GM12891 (cell line): Measurements from ENCODE around the gene DYNC1I1.

Experiments
- PAX5 ChIP-seq: IDR thresholded peaks from 2 replicates; pipeline ENCODE4 v1.6.1; 2011; ENCODE audit warnings: low read length, moderate library complexity, mild to moderate bottlenecking; ENCODE audit not compliant: insufficient read depth, severe bottlenecking
- POLR2A ChIP-seq: IDR thresholded peaks from 2 replicates; pipeline ENCODE4 v1.6.1; 2011; ENCODE audit warnings: low read depth, low read length, control low read depth
- POLR2AphosphoS5 ChIP-seq: IDR thresholded peaks from 2 replicates; pipeline ENCODE4 v1.6.1; 2011; ENCODE audit warnings: low read depth, low read length, control low read depth
- SPI1 ChIP-seq: IDR thresholded peaks from 2 replicates; pipeline ENCODE4 v1.6.1; 2011; ENCODE audit warnings: low read depth, low read length, control low read depth
- TAF1 ChIP-seq: IDR thresholded peaks from 2 replicates; pipeline ENCODE4 v1.6.1; 2011; ENCODE audit warnings: low read depth, low read length, control low read depth

DNA sequence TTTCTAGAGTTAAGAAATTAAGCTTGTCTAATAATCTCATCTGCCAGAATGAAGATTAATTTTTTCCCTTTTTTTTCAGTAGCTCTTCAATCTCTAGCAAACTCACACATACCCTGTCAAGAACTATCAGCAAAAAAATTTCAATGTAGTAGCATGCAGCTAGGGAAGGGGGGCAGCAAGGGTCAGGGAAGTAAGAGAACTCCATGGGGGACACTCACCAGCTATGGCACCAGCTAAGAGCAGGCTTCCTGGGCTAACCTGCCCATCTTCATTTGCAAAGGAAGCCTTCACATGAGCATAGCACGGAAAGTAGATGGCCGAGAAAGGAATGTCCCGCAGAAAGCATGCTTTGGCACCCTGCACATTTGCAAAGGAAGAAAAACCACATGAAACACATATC, 359.2 kb downstream of the DYNC1I1 start:
- TF ChIP-seq POLR2A: no peak
- no peak for TF ChIP-seq POLR2AphosphoS5
- TF ChIP-seq TAF1: no peak
- TF ChIP-seq PAX5: no peak
- no peak for TF ChIP-seq SPI1
